Stomach (tissue), 4 donors: Measurements from ENCODE around the gene TSPAN8.

ENCODE experiments used
- CTCF ChIP-seq, 7 experiments: fragments of 450-650 bp in 4 of 7; fragments of 200-600 bp in 3 of 7; sonication (generic) in 3 of 7; IDR thresholded peaks; one replicate each; pipeline ENCODE4 v1.5.1; 2016 to 2019; ENCODE audit warnings: antibody characterized with exemption in 7 of 7, control low read depth in 2 of 7, mild to moderate bottlenecking in 1 of 7
- EP300 ChIP-seq: sonication (generic); formaldehyde crosslinking; IDR thresholded peaks from one replicate; pipeline ENCODE4 v1.6.1; 2017; ENCODE audit warnings: antibody characterized with exemption
- POLR2A ChIP-seq, 4 donors: fragments of 450-650 bp; IDR thresholded peaks; one replicate each; pipeline ENCODE4 v1.6.1; 2016; ENCODE audit warnings: antibody characterized with exemption in 4 of 4, control low read depth in 2 of 4, mild to moderate bottlenecking in 1 of 4, moderate library complexity in 1 of 4

DNA sequence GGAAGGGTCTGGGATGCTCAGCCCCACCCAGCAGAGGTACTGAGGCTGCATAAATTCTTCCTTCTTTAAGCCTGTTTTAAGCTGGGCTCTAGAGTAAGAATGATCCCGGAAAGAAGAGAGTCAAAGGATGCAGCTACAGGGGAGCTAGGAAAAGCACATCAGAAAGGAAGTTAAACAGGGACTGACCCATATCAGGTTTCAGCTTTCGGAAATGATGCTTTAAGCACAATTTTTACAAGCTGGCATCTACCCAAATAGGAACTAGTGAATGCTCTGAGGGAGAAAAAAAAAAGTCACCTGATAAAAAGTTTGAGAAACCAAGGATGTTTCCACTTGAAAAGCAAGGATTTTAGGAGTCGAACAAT is 22.0 kb downstream of the TSPAN8 start:
- TF ChIP-seq POLR2A (IDR thresholded peaks at IDR 0.05) = no peak
- no peak for TF ChIP-seq CTCF (IDR thresholded peaks at IDR 0.05)
- no peak for TF ChIP-seq EP300
